Keratinocyte (primary cell): ENCODE measurements around the gene MZB1. TPM values are rescaled to one million over a fixed set of nuclear protein-coding genes. Genes with fewer than 3 reads are reported as not detected.
A peak's percentile ranks its signal among the peaks of the same experiment; 100 is the strongest.

Source experiments
- DNase-seq: peaks from one replicate; pipeline ENCODE4 v3.0.0-alpha.2; 2011; ENCODE audit warnings: low read depth, missing footprints, low spot score
- FAIRE-seq: peaks from 2 replicates; lab custom pipeline; 2011; peaks lifted over from hg19 to GRCh38; lab: Jason Lieb, UNC
- H2AFZ ChIP-seq: 2 replicates; pipeline ENCODE4 v1.6.0; 2012; ENCODE audit warnings: low read length, control low read depth, inconsistent platforms; ENCODE audit not compliant: control insufficient read depth
- H3K27ac ChIP-seq: 2 replicates; pipeline ENCODE4 v1.5.1; 2011; ENCODE audit warnings: low read length; ENCODE audit not compliant: control insufficient read depth, insufficient read depth
- H3K27me3 ChIP-seq: 3 replicates; pipeline ENCODE4 v1.6.0; 2011; ENCODE audit warnings: low read length; ENCODE audit not compliant: control insufficient read depth, insufficient read depth; ENCODE audit errors: extremely low read depth
- H3K36me3 ChIP-seq, 2 experiments: 2 replicates in 1 of 2; 3 replicates in 1 of 2; pipeline ENCODE4 v1.5.1; 2011; ENCODE audit warnings: low read length in 2 of 2, mild to moderate bottlenecking in 1 of 2; ENCODE audit not compliant: control insufficient read depth in 2 of 2, insufficient read depth in 2 of 2; ENCODE audit errors: extremely low read depth in 1 of 2
- H3K4me1 ChIP-seq: 3 replicates; pipeline ENCODE4 v1.5.1; 2011; ENCODE audit warnings: low read length; ENCODE audit not compliant: control insufficient read depth, insufficient read depth; ENCODE audit errors: extremely low read depth
- H3K4me2 ChIP-seq: 3 replicates; pipeline ENCODE4 v1.6.0; 2011; ENCODE audit warnings: low read depth, low read length; ENCODE audit not compliant: control insufficient read depth, insufficient read depth; ENCODE audit errors: extremely low read depth
- H3K4me3 ChIP-seq, 3 experiments: fragments of 200-600 bp in 1 of 3; sonication (generic) in 1 of 3; 2 replicates in 2 of 3; 3 replicates in 1 of 3; pipeline ENCODE4 v1.5.1; 2011 to 2016; ENCODE audit warnings: low read length in 3 of 3, mild to moderate bottlenecking in 3 of 3, control low read depth in 2 of 3, inconsistent platforms in 1 of 3, low read depth in 1 of 3, mixed read lengths in 1 of 3, mixed run types in 1 of 3, moderate library complexity in 1 of 3; ENCODE audit not compliant: control insufficient read depth in 2 of 3, insufficient read depth in 2 of 3; ENCODE audit errors: extremely low read depth in 1 of 3
- H3K79me2 ChIP-seq: 2 replicates; pipeline ENCODE4 v1.6.0; 2012; ENCODE audit warnings: low read length; ENCODE audit not compliant: control insufficient read depth, insufficient read depth
- H3K9ac ChIP-seq: 3 replicates; pipeline ENCODE4 v1.6.0; 2011; ENCODE audit warnings: low read length; ENCODE audit not compliant: control insufficient read depth, insufficient read depth; ENCODE audit errors: extremely low read depth
- H3K9me1 ChIP-seq: 3 replicates; pipeline ENCODE4 v1.6.0; 2011; ENCODE audit warnings: low read length; ENCODE audit not compliant: control insufficient read depth, insufficient read depth; ENCODE audit errors: extremely low read depth
- H3K9me3 ChIP-seq: 2 replicates; pipeline ENCODE4 v1.5.1; 2012; ENCODE audit warnings: low read depth, low read length; ENCODE audit not compliant: control insufficient read depth
- H4K20me1 ChIP-seq: 3 replicates; pipeline ENCODE4 v1.6.0; 2011; ENCODE audit warnings: low read length; ENCODE audit not compliant: control insufficient read depth, insufficient read depth; ENCODE audit errors: extremely low read depth
- EZH2 ChIP-seq: IDR thresholded peaks from one replicate; pipeline ENCODE4 v1.6.1; 2012; ENCODE audit warnings: inconsistent platforms, mild to moderate bottlenecking, low read length, moderate library complexity
- dilution Hi-C: fragments of 300-500 bp; cut with MboI; formaldehyde crosslinking; loops from one replicate; pipeline ENCODE4 v1.7.0; 2020; ENCODE audit warnings: low sequenced_read_pairs; ENCODE audit not compliant: extremely low pct_ligation_motif_present
- polyA plus RNA-seq, 5 experiments: library from polyadenylated mRNA; depleted of rRNA in 3 of 5; stranded (reverse) in 3 of 5; stranded (forward) in 1 of 5; unstranded in 1 of 5; fragments of >200 nt; gene quantifications; 1 replicate in 1 of 5; 2 replicates in 3 of 5; 3 replicates in 1 of 5; pipeline versions ENCODE4 v1.2.1 to v1.2.3, GENCODE V29; 2011 to 2012; ENCODE audit warnings: missing spikeins in 2 of 5, low read depth in 1 of 5, low replicate concordance in 1 of 5
- TF ChIP-seq, protein P1 (sequence below), 3 experiments: IDR thresholded peaks in 1 of 3; conservative IDR thresholded peaks in 1 of 3; optimal IDR thresholded peaks in 1 of 3; 2 replicates in 2 of 3; 3 replicates in 1 of 3; pipeline versions ENCODE3 to v1.5.1; 2011; ENCODE audit warnings: low read length in 3 of 3, mild to moderate bottlenecking in 3 of 3, moderate library complexity in 2 of 3, control low read depth in 1 of 3, inconsistent platforms in 1 of 3; ENCODE audit not compliant: insufficient read depth in 2 of 3; ENCODE audit errors: extremely low read depth in 1 of 3

MZB1 gene
- polyA plus RNA-seq, 1 donor (not counting 4 experiments of a cell fraction or from before 2014, with no cell fraction given), result not detected

- DNase-seq (no peak), FAIRE-seq (no peak)
- Histone ChIP-seq H3K36me3 (no peaks in the 10 kb centered on the region), H3K9me3 (no peaks in the 10 kb centered on the region), H3K4me2 (peak overlapping the region; percentile 16), H3K4me3 (no peak overlapping the region), H4K20me1 (no peaks in the 10 kb centered on the region), H3K27ac (no peak overlapping the region), H3K4me1 (peaks cover 25% of the 10 kb centered on the region), H3K79me2 (no peaks in the 10 kb centered on the region), H3K9me1 (no peaks in the 10 kb centered on the region), H3K9ac (no peak overlapping the region), H2AFZ (peak overlapping the region; percentile 15), H3K27me3 (no peaks in the 10 kb centered on the region)
- TF ChIP-seq, protein P1, sequence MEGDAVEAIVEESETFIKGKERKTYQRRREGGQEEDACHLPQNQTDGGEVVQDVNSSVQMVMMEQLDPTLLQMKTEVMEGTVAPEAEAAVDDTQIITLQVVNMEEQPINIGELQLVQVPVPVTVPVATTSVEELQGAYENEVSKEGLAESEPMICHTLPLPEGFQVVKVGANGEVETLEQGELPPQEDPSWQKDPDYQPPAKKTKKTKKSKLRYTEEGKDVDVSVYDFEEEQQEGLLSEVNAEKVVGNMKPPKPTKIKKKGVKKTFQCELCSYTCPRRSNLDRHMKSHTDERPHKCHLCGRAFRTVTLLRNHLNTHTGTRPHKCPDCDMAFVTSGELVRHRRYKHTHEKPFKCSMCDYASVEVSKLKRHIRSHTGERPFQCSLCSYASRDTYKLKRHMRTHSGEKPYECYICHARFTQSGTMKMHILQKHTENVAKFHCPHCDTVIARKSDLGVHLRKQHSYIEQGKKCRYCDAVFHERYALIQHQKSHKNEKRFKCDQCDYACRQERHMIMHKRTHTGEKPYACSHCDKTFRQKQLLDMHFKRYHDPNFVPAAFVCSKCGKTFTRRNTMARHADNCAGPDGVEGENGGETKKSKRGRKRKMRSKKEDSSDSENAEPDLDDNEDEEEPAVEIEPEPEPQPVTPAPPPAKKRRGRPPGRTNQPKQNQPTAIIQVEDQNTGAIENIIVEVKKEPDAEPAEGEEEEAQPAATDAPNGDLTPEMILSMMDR (optimal IDR thresholded peaks at IDR 0.05 in 1 of 3, IDR thresholded peaks at IDR 0.05 in 1 of 3, conservative IDR thresholded peaks at IDR 0.05 in 1 of 3; ENCODE audit: extremely low read depth in 1 of 3, insufficient read depth in 2 of 3, low read length in 3 of 3), result no peak
- dilution Hi-C loops, result no loop called here
Measured at GRCh38 chr5:139383993-139384590, 5.6 kb downstream of the MZB1 start.

DNA sequence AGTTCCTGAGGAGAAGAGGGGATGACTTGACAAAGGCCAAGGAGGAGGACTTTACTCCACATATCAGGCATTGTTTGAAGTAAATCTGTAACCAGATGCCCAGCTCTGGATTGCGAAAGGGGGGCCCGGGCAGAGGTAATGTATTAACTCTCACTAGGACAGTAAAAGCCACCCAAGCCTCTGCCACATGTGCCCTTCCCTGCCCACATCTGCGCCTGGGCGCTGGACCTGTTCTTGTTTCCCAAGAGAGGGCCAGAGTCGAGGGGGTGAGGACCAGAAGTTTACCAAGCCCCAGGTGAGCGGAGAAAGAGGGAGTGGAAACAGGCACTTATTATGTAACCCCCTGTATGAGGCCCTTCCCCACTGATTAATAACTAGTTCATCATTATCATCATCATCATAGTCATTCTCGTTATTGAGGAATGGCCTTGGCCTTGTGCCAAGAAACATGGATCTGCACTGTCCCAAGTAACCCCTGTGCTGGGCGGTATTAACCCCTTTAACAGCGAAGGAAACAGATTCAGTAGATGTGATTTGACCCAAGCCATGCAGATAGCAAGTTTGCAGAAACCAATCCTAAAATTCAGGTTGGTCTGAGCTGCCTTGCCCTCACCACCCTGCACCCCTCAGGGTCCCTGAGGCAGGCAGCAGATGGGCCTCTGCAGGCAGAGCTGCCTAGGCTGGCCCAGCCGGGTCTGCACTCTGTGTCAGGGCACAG is 6.3 kb downstream of the MZB1 start, which contains the start of gene SLC23A1:
Gene SLC23A1 (minus strand): TSS at position 23 of the 718 bp plus-strand sequence. CDS start 44 bp downstream, outside the sequence.
- Histone ChIP-seq H3K27ac (no peak within 1 kb of the TSS), H2AFZ (no peak within 1 kb of the TSS), H3K4me1 (peaks cover 32% of the 10 kb centered on the region), H3K4me2 (no peak within 1 kb of the TSS), H3K79me2 (no peaks in the 10 kb centered on the region), H4K20me1 (no peaks in the 10 kb centered on the region), H3K9me3 (no peaks in the 10 kb centered on the region), H3K4me3 (no peak within 1 kb of the TSS), H3K36me3 (no peaks in the 10 kb centered on the region), H3K27me3 (no peaks in the 10 kb centered on the region), H3K9ac (no peak within 1 kb of the TSS), H3K9me1 (no peaks in the 10 kb centered on the region)
- TF ChIP-seq, protein P1 (optimal IDR thresholded peaks at IDR 0.05 in 1 of 3, IDR thresholded peaks at IDR 0.05 in 1 of 3, conservative IDR thresholded peaks at IDR 0.05 in 1 of 3; ENCODE audit: extremely low read depth in 1 of 3, insufficient read depth in 2 of 3, low read length in 3 of 3), result no peak
- no peak for TF ChIP-seq EZH2
- dilution Hi-C loops, result no loop called here
- DNase-seq, result no peak
- FAIRE-seq, result no peak
